HG02885 (cell line): ENCODE results near the gene P4HA3.

Source experiments
- ATAC-seq: cut with Tn5 transposase; IDR thresholded peaks from one replicate; pipeline ENCODE4 v1.9.1; 2021; ENCODE audit warnings: mild to moderate bottlenecking; ENCODE audit not compliant: unreplicated experiment, poor library complexity

P4HA3 gene

DNA sequence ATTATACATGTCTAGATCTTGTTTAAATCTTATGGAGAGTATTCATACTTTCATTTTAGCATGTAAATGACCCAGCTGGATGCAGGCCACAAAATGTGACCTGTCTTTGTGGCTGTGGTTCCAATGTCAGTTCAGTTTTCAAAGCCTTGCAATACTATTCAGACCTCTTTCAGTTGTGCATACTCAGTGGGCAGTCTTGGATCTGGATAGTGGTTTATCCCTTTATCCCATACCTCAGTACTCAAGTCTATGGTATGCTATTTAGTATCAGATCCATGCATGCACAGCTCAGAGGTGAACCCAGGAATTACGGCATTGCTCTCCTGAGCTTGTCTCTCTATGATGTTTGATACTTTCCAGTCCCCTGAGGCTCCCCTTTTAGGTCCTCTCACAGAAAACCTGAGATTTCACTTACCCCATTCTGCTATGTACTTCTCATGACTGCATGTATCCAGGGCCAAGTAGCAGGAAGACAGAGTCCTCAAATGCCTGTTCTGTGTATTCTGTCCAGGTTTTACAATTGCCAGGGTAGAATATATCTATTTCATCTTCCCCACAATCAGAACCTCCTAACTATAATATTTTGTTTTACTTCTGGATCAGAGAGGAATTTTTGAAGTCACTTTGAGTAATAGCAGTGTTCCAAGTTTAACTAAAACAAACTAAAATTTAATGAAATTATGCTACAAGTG lies 6.9 kb upstream of the P4HA3 start:
- no peak for ATAC-seq

GRCh38 chr11:74316772-74317505 lies 5.5 kb upstream of the P4HA3 start:
- no peak for ATAC-seq

- ATAC-seq = no peak
Measured at GRCh38 chr11:74312326-74312725, 886 bp upstream of the P4HA3 start.

GRCh38 chr11:74310857-74311256 lies 583 bp downstream of the P4HA3 start:
- no peak for ATAC-seq

DNA sequence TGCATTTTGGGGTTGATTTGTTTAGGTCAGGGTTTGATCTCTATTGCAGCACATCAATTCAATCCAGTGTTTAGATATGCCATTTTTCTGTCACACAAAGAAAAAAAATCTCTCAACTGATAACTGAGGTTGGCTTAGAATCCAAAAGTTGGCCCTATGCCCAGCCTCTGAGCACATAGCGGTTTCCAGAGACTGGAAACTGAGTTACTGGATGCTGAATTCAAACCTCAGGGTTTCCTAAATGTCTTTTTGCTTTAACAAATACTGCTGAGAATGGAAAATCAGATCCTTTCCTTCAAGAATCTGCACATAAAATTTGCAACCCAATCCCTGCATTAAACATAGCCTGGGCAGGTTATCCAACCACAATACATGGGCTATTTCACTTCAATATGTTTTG lies 4.0 kb downstream of the P4HA3 start:
- no peak for ATAC-seq

DNA sequence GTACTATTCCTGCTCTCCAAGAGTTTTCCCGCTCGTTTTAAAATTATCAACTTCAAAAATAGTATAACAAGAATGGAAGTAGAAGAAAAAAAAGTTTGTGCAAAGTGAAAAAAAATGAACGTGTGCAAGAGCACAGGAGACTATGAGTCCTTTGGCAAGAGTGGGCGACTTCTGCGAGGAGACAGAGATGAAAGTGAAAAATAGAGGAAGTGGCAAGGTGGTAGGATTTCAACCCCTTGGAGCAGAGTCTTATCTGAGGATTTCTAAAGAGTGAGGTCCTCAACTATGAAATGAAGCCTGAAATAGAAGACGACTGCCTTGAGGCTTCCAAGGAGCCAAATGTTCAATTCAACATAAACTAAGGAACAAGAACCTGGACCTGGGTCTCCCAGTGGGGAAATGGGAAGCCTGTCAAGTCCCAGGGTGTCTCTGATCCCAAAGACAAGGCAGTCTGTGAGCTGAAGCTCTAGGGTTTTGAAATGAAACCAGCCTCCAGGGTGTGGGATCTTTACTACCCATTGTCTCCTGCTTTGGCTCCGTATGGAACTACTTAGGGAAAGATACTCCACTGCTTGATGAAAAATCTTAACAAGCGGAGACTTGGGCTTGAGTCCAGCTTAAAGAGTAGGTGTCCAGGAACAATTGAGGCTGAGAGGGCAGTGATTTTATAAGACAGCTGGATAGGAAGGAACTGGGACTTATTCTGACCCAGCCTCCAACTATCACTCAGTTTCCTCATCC lies 4.8 kb downstream of the P4HA3 start:
- no peak for ATAC-seq

DNA sequence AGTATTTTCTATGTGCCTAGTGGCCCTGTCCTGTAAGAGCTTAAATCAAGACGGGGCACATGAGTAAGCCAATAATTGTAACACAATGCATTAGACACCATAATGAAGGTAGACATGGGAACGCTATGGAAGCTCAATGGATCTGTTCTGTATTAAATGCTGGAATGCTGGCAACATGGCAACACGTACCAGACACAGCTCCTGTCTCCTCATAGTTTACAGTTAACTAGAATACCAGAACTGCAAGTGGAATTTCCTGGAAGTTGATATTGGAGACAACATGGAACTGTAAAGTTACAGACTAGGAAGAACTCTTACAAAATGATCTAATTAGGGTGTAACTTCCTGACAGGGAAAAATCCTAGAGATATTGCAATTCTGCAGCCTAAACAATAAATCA lies 12.4 kb downstream of the P4HA3 start:
- ATAC-seq = no peak

DNA sequence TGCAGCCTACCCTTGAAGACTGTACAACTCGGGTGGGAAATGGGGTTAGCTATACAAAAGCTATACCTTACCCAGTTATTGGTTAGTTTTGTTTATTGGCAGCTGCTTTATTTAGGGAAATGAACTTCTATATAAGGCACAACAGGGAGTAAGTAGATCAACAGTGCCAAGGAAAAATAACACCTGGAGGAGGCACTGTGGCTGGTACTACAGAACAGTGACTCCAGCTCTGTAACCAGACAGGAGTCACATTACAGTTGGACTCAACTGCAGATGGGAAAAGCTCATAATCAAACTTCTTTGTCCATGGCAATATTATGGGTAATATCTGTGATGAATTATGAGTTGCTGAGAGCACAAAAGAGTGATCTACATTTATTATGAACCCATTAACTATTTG lies 14.0 kb downstream of the P4HA3 start:
- ATAC-seq = no peak

- ATAC-seq = no peak
Measured at GRCh38 chr11:74288911-74289310, 22.5 kb downstream of the P4HA3 start.

DNA sequence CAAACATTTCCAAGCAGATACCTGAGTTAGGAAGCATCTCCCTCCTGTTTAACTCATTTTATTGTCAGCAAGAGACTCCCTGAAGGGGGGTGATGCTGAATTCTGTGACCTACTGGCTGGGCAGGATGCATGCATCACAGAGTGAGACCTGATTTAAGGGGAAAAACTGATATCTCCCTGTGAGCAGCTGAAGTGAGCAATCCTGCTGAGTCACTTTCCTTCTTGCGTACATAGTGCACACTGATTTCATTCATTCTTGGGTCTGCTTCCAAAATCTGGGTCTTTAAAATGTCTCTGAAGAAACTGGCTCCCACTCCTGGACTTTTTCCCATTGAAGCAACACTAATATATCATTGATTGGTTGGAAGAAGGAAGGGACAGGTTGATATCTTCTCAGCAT lies 23.3 kb downstream of the P4HA3 start:
- no peak for ATAC-seq

- no peak for ATAC-seq
Measured at GRCh38 chr11:74284466-74284865, 27.0 kb downstream of the P4HA3 start.

- ATAC-seq = no peak
Measured at GRCh38 chr11:74283580-74284180, 27.8 kb downstream of the P4HA3 start.

- no peak for ATAC-seq
Measured at GRCh38 chr11:74282914-74283371, 28.5 kb downstream of the P4HA3 start.

DNA sequence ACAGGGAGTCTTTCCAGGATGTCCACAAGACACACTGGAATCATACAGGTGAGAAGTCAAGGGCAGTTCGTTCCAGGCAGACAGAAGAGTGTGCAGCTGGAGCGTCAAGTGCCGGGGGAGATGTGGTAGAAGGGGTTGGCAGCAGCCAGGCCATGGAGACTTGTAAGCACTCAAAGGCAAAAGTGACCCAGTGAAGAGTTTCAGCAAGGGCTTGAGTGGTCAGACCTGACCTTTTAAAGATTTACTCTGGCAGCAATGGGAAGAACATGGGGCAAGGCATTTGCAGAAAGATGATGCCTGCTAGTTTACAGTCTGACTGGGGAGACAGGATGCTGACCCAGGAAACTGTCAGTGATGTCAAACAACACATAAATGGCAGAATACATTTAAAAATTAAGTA lies 29.0 kb downstream of the P4HA3 start:
- ATAC-seq = no peak

- no peak for ATAC-seq
Measured at GRCh38 chr11:74280494-74280893, 30.9 kb downstream of the P4HA3 start.

GRCh38 chr11:74279256-74279655 lies 32.2 kb downstream of the P4HA3 start:
- ATAC-seq = no peak

DNA sequence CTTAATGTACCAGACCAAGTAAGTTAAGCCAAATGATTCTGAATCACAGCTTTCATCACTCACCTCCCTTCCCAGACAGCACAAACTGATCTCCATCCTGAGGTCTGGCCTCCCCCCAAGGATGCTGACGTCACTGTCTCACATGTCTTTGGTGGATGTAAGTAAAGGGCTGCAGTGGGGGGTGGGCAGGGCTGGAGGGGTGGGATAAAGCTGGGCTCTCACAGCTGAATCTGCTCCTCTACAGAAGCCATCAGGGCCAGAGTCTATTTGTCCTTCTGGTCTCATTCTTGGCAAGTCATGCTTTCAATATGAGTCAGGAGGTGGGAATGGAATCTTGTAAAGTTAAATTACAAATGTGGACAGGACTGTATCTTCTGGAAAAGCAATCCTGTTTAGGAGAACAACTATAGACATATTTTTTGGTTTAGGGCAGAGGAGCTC lies 32.7 kb downstream of the P4HA3 start:
- no peak for ATAC-seq

- no peak for ATAC-seq
Measured at GRCh38 chr11:74278103-74278502, 33.3 kb downstream of the P4HA3 start.

DNA sequence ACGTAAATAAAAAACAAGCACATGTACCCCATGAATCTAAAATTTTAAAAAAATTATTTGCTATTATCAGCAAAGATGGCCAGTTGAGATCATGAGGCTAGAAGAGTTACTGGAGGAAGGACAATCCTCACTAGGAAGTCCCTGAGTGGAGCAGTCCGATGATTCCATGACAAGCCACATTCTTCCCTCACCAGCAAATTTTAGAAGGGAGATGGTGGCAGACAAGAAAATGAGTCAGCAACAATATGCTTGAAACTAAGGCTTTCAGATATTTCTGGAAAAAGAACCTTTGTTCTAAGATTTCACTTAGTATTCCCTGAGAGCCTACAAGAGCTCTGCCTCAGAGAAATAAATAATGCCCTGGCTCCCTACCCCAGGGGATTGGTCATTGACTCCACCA lies 34.9 kb downstream of the P4HA3 start:
- no peak for ATAC-seq

DNA sequence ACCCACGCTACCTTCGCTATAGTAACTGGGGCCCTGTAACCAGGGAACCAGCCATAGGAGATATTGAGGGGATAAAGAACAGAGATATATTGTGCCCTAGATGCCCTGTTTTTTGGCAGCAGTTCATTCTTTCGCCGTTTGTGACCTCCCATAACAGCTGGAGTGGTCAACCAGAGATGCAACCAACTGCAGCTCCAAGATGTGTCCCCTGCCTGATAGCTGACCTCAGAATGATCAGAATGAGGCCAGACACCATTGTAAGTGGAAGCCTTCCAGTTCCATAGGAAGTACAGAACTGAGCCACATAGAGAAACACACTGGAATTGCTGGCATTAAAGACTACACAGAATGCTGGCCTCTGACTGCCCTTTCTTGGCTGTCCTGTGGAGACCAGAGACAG lies 39.2 kb downstream of the P4HA3 start:
- no peak for ATAC-seq
